Activated CD4-positive, alpha-beta T cell treated with anti-CD3 and anti-CD28 coated beads for 1 hour (primary cell): Measurements from ENCODE around the gene ANKRD1.
"Not testable (repeated sequence)": the region's sequence is repeated elsewhere in the genome, so short reads cannot be mapped to it uniquely, and the experiment has no call there.

Experiments
- DNase-seq: peaks from one replicate; pipeline ENCODE4 v3.0.0-alpha.2; 2020

The ANKRD1 gene

GRCh38 chr10:90920986-90921666, at the start of gene ANKRD1:
Gene ANKRD1 (minus strand): TSS chr10:90921087. CDS start chr10:90921027, 60 bp downstream.
- DNase-seq = no peak

DNA sequence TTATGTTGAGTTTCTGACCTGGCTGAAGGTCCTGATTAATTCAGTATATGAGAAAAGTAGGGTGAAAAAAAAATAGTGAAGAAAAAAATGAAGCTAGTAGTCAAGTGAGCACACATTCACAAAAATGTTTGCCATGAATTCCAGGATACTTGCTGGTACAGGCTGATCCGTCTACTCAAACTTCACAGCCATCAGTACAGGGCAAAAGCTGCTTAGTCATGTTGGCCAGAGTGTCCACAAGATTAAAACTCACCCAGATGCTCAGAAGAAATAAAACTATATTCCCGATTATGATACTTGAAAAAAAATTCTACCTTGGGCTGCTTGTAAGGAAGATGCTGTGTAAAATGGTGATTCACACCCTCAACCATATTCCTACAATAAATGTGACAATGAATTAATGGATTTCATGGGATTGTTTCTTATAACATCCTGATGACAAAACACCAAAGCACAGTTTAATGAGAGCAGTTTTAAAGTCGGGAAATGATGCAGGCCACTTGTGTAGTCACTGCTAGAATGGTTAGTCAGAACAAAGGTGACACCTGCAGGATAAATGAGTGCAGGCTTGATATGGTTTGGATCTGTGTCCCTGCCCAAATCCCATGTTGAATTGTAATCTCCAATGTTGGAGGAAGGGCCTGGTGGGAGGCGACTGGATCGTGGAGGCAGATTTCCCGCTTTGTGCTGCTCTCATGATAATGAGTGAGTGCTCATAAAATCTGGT, 49.2 kb upstream of the ANKRD1 start:
- no peak for DNase-seq

GRCh38 chr10:90969121-90969534, 48.2 kb upstream of the ANKRD1 start:
- DNase-seq = no peak

DNA sequence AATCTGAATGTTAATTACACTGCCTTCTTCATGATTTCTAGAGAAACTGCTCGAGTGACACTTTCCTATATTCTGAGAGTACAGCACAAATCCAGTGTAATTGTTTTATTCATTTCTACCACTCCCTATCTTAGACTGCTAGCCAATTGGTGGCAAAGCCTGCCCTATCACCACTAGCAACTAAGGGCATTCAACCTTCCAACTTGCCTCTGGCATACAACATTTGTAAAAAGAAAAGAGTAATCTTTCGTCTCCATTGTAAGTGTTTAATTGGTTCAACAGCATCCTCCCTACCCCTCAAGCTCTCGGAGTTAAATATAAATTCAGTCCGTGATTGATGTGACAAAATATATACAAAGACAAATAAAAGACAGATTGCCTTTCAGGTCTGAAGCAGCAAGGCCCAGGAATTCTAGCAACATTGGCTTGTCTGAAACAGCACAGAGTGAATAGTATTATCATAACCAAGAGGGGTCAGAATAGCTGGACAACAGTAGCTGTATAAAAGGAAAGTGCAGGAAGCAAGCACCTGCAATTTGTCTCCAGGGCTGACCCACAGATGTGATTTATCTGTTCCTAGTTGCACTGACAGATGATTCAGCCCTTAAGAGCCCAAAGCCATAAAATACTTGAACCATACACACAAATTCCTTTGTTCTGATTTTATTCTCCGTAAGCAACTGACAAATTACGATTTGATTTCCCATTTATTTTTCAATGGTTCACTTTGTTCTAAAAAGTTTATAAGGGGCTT, 47.6 kb upstream of the ANKRD1 start:
- DNase-seq = no peak

GRCh38 chr10:90967865-90968264, 47.0 kb upstream of the ANKRD1 start:
- DNase-seq = no peak

DNA sequence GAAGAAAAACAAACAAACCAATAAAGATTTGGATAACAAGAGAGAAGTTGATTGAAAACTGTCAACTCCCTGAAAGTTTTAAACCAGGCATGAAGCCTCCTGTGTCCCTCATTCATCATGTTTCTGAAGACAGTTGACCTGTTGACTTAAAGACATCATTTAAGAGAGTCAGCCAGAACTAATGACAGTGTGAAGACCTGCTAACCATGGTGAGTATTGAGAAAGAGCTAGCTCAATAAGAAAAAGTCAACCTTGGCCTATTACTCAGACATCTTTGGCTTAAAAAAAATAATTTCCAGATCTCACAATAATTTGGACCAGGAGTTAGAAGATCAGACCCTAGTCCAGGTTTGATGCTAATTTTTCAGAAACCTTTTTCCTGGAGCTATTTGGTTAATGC, 45.3 kb upstream of the ANKRD1 start:
- no peak for DNase-seq

- DNase-seq = no peak
Observed at GRCh38 chr10:90965720-90966119, 44.8 kb upstream of the ANKRD1 start.

DNA sequence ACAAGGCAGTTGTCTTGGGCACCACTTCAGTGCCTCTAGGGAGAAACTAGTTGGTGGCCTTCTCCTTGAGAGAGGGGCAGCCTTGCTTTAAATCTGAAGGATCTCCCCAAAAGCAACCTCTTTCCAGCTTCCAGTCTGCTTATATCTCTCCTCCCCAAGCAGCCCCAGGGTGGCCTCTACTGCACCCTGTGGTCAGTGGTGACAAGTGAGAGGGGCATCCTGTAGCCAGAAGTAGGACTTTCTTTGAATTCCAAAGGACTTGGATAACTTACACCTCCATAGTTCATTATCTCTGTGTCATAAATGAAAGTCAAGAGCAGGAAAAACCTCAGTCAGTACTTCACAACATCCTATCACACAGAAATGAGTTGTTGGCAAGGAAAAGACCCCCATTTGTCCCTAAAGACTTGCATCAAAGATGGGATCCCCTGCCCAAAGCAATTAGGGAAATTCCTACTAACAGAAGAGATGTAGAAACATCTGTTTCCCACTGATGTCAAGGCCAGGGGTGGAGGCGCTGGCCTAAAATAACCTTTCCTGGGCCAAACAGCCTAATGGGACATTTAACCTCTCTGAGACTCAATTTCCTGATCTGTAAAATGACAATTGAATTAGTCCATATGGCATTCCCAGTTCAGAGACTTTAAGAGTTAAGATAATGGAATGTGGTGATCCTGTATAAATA, 44.0 kb upstream of the ANKRD1 start:
- DNase-seq = no peak

DNA sequence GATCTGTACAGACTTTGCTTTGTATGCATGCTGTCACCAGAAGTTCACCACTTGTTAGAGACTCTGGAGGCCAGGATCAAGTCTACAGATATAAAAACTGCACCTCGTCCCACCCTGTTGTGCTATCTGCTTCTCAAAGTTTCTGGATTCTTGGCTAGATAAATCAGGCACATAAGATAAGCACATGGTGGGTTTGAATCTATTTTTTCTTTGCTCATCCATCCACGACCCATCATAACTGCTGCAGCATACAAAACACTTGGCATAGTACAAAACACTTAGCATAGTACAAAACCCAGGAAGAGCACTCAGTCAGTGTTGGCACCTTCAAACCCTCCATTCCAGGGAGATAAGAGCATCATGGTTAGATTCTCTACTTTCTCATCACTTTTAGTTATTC, 42.4 kb upstream of the ANKRD1 start:
- DNase-seq = no peak

DNA sequence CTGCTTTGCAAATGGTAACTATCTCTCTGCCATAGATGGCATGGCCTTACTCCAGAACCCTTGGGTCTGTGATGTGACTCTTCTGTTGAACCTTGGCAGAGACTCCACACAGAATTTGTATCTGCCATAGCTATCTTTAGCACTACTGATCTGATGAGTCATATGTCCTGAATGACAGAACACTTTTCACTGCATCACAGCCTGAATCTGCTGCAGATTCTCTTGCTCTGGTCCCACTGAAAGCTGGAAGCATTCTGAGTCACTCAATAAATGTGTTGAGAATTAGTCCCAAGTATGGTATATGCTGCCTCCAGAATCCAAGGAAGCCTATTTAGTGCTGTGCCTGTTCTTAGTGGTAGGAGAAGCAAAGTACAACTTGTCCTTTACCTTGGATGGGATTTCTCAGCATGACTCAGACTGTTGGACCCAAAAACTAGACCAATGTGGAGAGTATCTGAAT, 39.5 kb upstream of the ANKRD1 start:
- no peak for DNase-seq

DNA sequence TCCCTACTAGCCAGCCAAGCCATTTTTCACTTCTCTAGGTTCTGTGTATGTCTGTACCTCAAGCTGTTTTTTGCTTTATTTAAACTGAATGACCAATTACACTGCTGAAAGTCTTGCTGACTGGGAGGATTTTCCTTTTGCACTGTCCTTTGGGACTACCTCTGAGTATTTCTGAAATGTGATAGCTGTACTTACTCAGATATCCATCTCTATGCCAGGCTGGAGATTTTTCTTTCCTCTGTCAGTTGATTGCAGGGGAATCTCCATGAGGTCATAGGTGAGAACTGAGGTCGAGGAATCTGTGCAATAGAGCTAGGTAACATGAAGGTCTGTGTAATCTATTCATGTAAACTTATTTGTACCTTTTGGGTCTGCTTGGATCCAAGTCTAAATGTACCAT, 38.9 kb upstream of the ANKRD1 start:
- no peak for DNase-seq

DNA sequence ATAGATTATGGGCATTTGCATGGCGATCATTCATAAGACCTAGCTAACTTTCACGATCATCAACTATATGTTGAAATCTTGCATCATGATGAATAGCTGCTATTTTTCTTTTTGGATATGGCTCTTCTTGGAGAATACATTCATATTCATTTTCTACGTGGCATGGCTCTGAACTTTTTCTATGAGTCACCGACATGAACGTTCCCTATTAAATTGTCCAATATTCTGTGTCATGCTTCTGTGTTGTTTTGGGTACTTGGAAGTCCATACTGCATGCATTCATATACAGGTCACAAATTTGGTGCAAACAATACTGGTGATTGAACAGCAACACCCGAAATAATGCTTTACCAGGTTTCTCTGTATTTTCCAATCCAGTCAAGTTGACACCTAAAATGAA, 37.9 kb upstream of the ANKRD1 start:
- DNase-seq = no peak

- no peak for DNase-seq
Observed at GRCh38 chr10:90947030-90947960, 26.4 kb upstream of the ANKRD1 start.

GRCh38 chr10:90945491-90946070, 24.7 kb upstream of the ANKRD1 start:
- DNase-seq = no peak

- DNase-seq = no peak
Observed at GRCh38 chr10:90944749-90945148, 23.9 kb upstream of the ANKRD1 start.

DNA sequence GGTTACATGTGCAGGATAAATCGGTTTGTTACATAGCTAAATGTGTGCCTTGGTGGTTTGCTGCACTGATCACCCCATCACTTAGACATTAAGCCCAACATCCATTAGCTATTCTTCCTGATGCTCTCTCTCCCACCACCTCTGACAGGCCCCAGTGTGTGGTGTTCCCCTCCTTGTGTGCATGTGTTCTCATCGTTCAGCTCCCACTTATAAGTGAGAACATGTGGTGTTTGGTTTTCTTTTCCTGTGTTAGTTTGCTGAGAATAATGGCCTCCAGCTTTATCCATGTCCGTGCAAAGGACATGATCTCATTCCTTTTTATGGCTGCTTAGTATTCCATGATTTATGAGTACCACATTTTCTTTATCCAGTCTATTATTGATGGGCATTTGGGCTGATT, 22.1 kb upstream of the ANKRD1 start:
- not testable (repeated sequence) for DNase-seq

- no peak for DNase-seq
Observed at GRCh38 chr10:90939648-90940047, 18.8 kb upstream of the ANKRD1 start.

DNA sequence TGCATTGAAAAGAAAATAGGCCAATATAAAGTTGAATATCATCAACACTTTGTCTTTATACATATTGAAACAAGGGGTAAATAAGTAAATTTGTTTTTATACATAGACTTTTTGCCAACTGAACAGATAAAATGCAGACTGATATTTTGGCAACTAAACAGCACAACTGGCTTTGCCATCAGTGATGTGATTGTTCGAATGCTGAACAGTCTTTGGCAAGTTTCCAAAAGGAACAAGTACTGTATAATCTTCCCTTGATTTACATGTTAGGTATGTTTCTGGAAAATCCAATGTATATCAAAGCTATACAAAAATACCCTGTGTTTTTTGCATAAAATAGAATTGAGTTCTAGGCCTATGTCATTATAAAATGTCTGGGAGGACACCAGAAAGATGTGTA, 18.2 kb upstream of the ANKRD1 start:
- no peak for DNase-seq

GRCh38 chr10:90937645-90938258, 16.9 kb upstream of the ANKRD1 start:
- DNase-seq = no peak

DNA sequence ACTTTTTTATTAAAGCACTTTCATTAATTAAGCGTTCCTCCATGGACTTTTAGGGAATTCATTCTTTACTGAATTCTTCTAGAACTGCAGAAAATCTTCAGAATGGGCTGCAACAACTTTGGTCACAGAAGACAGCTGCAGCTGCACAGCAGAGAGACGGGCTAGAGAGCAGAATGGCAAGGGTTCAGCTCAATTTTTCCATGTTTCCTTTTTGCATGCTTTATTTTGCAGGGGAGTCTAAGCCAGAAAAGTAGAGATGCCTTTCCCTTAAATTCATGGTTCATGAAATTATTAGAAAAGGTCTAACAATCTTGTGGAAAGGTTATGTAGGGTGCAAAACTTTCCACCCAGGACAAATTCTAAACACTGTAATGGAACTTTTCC, 15.4 kb upstream of the ANKRD1 start:
- no peak for DNase-seq

- no peak for DNase-seq
Observed at GRCh38 chr10:90935581-90936275, 14.8 kb upstream of the ANKRD1 start.
